ENCODE data around the gene CNTNAP5. TPM values are rescaled to one million over a fixed set of nuclear protein-coding genes. Genes with fewer than 3 reads are reported as not detected.

CNTNAP5 gene
- total RNA-seq, 1 experiment from 2014 or later, result 0.48 TPM

- H3K27ac ChIP-seq (ENCODE audit: insufficient read length, low read depth, low read length), result no peak overlapping the region
- Mint-ChIP-seq H3K9me3 (peaks cover 0 to 5% of the 10 kb centered on the region in 2 experiments; a peak in 3 of 5 replicates), H3K4me3 (no peak overlapping the region), H3K27me3 (ENCODE audit: low read depth) (no peaks in the 10 kb centered on the region), H3K27ac (no peak overlapping the region), H3K36me3 (ENCODE audit: insufficient read depth in 1 of 3, low read depth in 3 of 3) (peaks cover 0 to 1% (median 0%) of the 10 kb centered on the region in 3 experiments; a peak in 4 of 7 replicates), H3K4me1 (peaks cover 0 to 20% of the 10 kb centered on the region in 2 experiments; a peak in 2 of 4 replicates)
- H4K5ac ChIP-seq (ENCODE audit: insufficient read length, low read depth, low read length), result no peak overlapping the region
- no peak overlapping the region for H3T11ph ChIP-seq (ENCODE audit: low read length)
- no peak overlapping the region for H2BK120ac ChIP-seq (ENCODE audit: low read depth, low read length, poor library complexity, severe bottlenecking)
- no peaks in the 10 kb centered on the region for H3K4me1 ChIP-seq (ENCODE audit: insufficient read depth, low read length)
- H4K8ac ChIP-seq (replicated peaks; ENCODE audit: insufficient read length, low read depth, low read length), result no peak overlapping the region
- no peak overlapping the region for H3K9ac ChIP-seq (ENCODE audit: extremely low read depth, insufficient read length, low read length)
- H2BK12ac ChIP-seq (ENCODE audit: insufficient read length, low read depth, low read length), result no peak overlapping the region
- H3K27me3 ChIP-seq (ENCODE audit: insufficient read depth, low read length), result no peaks in the 10 kb centered on the region
- H2BK20ac ChIP-seq (ENCODE audit: low read depth, low read length, poor library complexity, severe bottlenecking), result no peak overlapping the region
- H3K18ac ChIP-seq (ENCODE audit: insufficient read length, low read depth, low read length), result no peak overlapping the region
- no peak overlapping the region for H2AK5ac ChIP-seq (ENCODE audit: insufficient read length, low read length)
- H4K91ac ChIP-seq (ENCODE audit: insufficient read length, low read depth, low read length), result no peak overlapping the region
- H3K4me2 ChIP-seq (ENCODE audit: insufficient read depth, insufficient read length, low read length), result no peak overlapping the region
- no peak overlapping the region for H3K23ac ChIP-seq (ENCODE audit: insufficient read length, low read depth, low read length)
- H2BK15ac ChIP-seq (ENCODE audit: low read depth, low read length), result no peak overlapping the region
- H3K79me2 ChIP-seq (ENCODE audit: insufficient read depth, low read length), result no peaks in the 10 kb centered on the region
- TF ChIP-seq CTCF (conservative IDR thresholded peaks at IDR 0.05), result no peak
- H3K79me1 ChIP-seq (ENCODE audit: insufficient read depth, low read depth, low read length, poor library complexity, severe bottlenecking), result no peaks in the 10 kb centered on the region
- H3K4ac ChIP-seq (ENCODE audit: low read depth, low read length), result no peak overlapping the region
- no peak overlapping the region for H3K56ac ChIP-seq (ENCODE audit: insufficient read length, low read depth, low read length)
- no peak for DNase-seq
- H3K23me2 ChIP-seq (ENCODE audit: insufficient read length, low read depth, low read length, poor library complexity, severe bottlenecking), result no peaks in the 10 kb centered on the region
- H2AFZ ChIP-seq (ENCODE audit: low read length), result no peak overlapping the region
- H3K14ac ChIP-seq (ENCODE audit: insufficient read depth, low read length), result no peak overlapping the region
- WGBS (ENCODE audit: extremely low coverage, insufficient read length, low lambda C conversion rate), result no CpG with 5 or more reads among the region's 2 CpGs
- H4K20me1 ChIP-seq (ENCODE audit: control insufficient read depth, insufficient read depth, insufficient read length), result no peaks in the 10 kb centered on the region
- H3K9me3 ChIP-seq (ENCODE audit: control insufficient read depth, low read depth, low read length), result no peaks in the 10 kb centered on the region
- H2BK5ac ChIP-seq (ENCODE audit: insufficient read length, low read length), result no peak overlapping the region
Observed at GRCh38 chr2:124063596-124063995, 38.5 kb downstream of the CNTNAP5 start.
